GM12864 (cell line): ENCODE data around the gene SPTBN4.
"Not testable (repeated sequence)": the region's sequence is repeated elsewhere in the genome, so short reads cannot be mapped to it uniquely, and the experiment has no call there.

Experiments used
- DNase-seq: peaks from one replicate; pipeline ENCODE4 v3.0.0-alpha.2; 2011; ENCODE audit warnings: low read depth
- H3K4me3 ChIP-seq: 2 replicates; pipeline ENCODE4 v1.5.1; 2011; ENCODE audit warnings: mild to moderate bottlenecking, low read depth, low read length, control low read depth
- CTCF ChIP-seq: IDR thresholded peaks from 2 replicates; pipeline ENCODE4 v1.5.1; 2011; ENCODE audit warnings: low read depth, mild to moderate bottlenecking, moderate library complexity, low read length, control low read depth, inconsistent platforms; ENCODE audit errors: missing control alignments

SPTBN4 gene

GRCh38 chr19:40489882-40490230 lies 23.1 kb downstream of the SPTBN4 start:
- no peak overlapping the region for H3K4me3 ChIP-seq
- DNase-seq = no peak
- TF ChIP-seq CTCF = no peak

- no peak overlapping the region for H3K4me3 ChIP-seq
- DNase-seq = no peak
- no peak for TF ChIP-seq CTCF
Observed at GRCh38 chr19:40492274-40492673, 25.5 kb downstream of the SPTBN4 start.

GRCh38 chr19:40493778-40494177 lies 27.0 kb downstream of the SPTBN4 start:
- DNase-seq = no peak
- TF ChIP-seq CTCF = no peak
- no peak overlapping the region for H3K4me3 ChIP-seq

- no peak for DNase-seq
- H3K4me3 ChIP-seq = no peak overlapping the region
- TF ChIP-seq CTCF = no peak
Observed at GRCh38 chr19:40494191-40494838, 27.5 kb downstream of the SPTBN4 start.

- DNase-seq = no peak
- TF ChIP-seq CTCF = no peak
- H3K4me3 ChIP-seq = no peak overlapping the region
Observed at GRCh38 chr19:40497214-40497613, 30.4 kb downstream of the SPTBN4 start.

GRCh38 chr19:40499320-40499719 lies 32.5 kb downstream of the SPTBN4 start:
- H3K4me3 ChIP-seq = no peak overlapping the region
- TF ChIP-seq CTCF = no peak
- no peak for DNase-seq

- not testable (repeated sequence) for DNase-seq
Observed at GRCh38 chr19:40500678-40501530, 34.1 kb downstream of the SPTBN4 start.

More at GRCh38 chr19:40500678-40501530, 34.1 kb downstream of the SPTBN4 start:
- H3K4me3 ChIP-seq = not testable (repeated sequence)
